HTR-8/SVneo (cell line): ENCODE measurements around the gene ZNF585A.
A peak's percentile ranks its signal among the peaks of the same experiment; 100 is the strongest.
"Not testable (repeated sequence)": the region's sequence is repeated elsewhere in the genome, so short reads cannot be mapped to it uniquely, and the experiment has no call there.

Experiments used
- DNase-seq: peaks from one replicate; pipeline ENCODE4 v3.0.0; 2011; ENCODE audit warnings: low spot score, mixed read lengths; ENCODE audit not compliant: insufficient read length
- FAIRE-seq: peaks from 2 replicates; lab custom pipeline; 2011; peaks lifted over from hg19 to GRCh38; lab: Jason Lieb, UNC

ZNF585A gene

DNA sequence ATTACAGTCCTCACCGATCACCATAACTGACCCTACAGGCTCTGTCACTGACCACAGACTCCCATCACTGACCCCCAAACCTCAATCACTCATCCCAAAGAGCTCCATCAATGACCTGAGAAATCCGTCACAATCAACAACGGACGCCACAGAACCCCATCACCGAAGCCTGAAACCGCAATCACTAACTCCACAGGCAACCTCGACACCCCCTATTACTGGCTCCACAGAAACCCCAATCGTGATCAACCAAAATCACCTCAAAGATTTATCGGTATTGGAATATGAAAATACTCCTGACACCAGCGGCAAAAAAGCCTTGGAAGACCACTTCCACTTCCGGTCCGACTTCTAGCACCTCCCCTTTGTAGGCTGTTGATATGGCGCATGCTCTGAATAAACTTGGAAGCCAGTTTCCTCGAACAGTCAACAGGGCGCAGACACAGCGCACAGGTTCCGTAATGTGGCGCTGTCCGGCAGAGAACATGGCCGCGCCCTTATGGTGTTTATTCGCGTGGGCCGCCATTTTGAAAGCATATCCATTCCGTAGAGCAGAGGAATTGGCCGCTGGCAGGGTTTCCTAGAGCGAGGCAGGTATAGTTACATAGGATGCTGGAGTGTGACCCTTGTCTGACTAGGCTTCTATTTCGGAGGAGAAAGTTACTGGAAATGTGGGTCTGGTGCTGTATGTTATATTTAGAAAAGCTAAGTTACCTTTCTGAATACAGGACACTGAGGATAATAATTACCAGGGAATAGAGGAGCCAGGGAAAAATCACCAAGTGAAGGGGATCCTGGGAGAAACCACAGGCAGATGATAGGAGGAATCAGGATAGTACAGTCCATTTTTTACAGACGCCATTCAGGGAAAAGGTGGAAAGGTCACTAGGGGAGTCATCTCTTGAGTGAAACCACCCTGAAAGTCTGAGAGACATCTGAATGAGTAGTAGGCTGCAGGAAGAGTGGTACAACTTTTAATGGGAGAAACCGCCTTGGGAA lies at the start of gene ZNF585A:
Gene ZNF585A (minus strand): TSS at position 328 of the 999 bp plus-strand sequence. CDS start 2,785 bp downstream, outside the sequence.
- FAIRE-seq, result peak; percentile 96
- DNase-seq, result peak; percentile 84

DNA sequence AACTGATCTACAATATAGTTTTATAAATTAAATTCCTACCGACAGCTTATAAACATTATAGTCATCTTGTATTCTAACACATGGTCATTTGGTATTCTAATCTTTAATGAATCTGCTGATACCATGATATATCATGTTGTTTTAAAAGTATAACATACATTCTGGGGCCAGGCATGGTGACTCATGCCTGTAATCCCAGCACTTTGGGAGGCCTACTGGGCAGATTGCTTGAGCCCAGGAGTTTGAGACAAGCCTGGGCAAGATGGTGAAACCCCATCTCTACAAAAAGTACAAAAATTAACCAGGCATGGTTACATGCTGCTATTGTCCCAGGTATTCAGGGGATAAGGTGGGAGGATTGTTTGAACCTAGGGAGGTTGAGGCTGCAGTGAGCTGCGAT lies 48.6 kb upstream of the ZNF585A start:
- FAIRE-seq, result no peak
- no peak for DNase-seq

DNA sequence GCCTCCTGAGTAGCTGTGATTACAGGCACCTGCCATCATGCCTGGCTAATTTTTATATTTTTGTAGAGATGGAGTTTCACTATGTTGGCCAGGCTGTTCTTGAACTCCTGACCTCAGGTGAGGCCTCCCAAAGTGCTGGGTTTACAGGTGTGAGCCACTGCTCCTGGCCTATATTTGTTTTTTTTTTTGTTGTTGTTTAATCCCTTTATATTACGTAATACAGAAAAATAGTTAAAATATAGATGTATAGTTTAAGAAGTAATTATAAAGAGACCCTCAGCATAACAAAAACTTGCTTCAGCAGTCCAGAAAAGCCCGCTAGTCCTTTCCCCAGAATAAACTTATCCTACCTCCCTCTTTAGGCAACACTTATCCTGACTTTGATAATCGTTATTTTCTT lies 47.9 kb upstream of the ZNF585A start:
- DNase-seq (no peak), FAIRE-seq (no peak)

DNA sequence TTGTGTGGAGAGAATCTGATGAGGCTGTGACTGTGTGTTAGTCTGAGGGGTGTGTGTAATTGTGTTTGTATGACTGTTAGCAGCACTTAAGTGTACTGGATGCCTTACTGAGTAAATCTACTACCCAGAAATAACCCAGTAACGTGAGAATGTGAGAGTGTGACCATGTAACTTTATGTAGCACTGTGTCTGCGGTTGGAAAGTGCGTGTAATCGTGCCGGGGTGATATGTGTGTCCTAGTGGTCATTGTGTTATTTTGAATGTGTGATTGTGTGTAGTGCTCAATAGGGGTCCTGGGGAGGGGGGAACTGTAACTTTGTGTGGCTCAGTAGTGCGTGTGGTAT lies 46.1 kb upstream of the ZNF585A start:
- DNase-seq (no peak), FAIRE-seq (peak; percentile 20)

DNA sequence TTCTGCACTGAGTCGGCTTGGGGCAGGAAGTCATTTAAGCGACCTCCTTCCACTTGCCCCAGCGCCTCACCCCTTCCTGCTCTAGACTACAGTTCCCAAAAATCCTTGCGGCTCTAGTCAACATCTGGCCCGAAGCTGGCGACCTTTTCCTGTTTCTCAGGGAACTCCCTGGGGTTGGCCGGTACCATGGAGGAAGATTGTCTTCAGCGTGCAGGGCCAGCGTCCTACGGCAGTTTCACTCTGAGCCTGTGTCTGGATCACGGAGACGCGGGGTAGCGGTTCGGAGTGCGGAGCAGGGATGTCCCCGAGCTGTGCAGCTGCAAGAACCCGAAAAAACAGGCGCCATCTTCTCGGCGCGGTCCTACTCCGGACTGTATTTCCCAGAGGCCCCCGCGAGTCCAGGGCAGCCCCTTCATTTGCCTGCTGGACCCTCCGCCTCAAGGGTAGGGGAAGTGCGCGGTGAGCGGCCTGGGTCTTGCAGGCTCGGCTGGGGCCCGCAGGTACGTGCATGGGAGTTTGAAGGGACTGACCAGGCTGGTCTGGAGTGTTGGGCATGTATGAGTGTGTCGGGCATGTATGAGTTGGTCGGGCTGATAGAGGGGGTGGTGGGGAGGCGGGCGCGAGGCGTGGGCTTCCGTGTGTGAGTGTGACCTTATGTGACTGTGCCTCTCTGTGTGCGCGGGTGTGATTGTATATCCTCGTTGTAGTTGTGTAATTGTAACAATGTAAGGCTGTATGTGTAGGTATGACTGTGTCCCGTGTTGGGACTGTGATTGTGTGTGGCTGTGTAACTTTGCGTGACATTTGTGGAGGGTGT lies 45.5 kb upstream of the ZNF585A start, which contains the start of gene ZNF383:
Gene ZNF383 (plus strand): TSS at position 440 of the 817 bp plus-strand sequence. CDS start 12,240 bp downstream, outside the sequence.
- peak; percentile 87 for DNase-seq
- peak; percentile 69 for FAIRE-seq

DNA sequence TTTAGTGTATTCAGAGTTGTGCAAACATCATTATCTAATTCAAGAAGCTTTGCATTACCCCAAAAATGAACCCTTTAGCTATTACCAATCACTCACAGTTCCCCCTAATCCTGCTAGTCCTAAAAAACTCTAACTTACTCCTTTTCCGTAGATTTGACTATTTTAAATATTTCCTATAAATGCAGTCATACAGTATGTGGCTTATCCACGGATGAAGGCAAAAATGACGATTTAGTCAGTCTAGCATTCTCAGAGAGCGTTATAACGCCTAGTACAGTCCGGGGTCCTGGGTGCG lies 44.9 kb upstream of the ZNF585A start:
- DNase-seq (no peak), FAIRE-seq (no peak)

DNA sequence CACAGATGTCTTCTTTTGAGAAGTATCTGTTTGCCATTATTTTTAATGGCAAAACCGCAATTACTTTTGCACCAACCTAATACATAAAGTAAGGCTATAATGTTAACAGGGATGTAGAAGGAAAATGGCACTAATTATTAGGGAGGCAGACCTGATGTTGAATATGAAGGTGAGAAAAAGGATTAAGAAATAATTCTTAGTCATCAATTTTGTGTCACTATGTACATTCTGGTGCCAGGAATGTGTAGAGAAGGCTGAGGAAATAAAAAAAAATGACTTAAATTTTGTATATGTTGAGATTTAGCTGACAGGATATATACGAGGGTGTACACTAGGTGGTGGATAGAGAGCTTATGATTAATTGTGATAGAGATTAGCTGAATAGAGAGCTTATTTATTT lies 25.3 kb upstream of the ZNF585A start:
- FAIRE-seq (no peak), DNase-seq (no peak)

DNA sequence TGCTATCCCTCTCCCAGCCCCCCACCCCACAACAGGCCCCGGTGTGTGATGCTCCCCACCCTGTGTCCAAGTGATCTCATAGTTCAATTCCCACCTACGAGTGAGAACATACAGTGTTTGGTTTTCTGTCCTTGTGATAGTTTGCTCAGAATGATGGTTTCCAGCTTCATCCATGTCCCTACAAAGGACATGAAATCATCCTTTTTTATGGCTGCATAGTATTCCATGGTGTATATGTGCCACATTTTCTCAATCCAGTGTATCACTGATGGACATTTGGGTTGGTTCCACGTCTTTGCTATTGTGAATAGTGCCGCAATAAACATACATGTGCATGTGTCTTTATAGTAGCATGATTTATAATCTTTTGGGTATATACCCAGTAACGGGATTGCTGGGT lies 24.6 kb upstream of the ZNF585A start:
- FAIRE-seq, DNase-seq: not testable (repeated sequence)

DNA sequence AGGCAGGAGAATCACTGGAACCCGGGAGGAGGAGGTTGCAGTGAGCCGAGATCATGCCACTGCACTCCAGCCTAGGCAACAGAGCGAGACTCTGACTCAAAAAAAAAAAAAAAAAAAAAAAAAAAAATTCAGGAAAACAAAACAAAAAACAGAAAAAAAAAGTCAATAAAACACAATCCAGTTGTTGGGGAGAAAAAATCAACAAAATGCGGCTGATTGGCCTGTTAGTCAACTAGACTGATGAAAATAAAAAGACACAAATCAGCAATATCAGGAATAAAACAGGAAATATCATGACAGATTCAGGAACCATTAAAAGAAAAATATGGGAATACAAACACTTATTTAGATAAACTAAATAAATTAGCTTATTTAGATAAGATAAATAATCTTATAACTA lies 22.8 kb upstream of the ZNF585A start:
- DNase-seq, FAIRE-seq: not testable (repeated sequence)

DNA sequence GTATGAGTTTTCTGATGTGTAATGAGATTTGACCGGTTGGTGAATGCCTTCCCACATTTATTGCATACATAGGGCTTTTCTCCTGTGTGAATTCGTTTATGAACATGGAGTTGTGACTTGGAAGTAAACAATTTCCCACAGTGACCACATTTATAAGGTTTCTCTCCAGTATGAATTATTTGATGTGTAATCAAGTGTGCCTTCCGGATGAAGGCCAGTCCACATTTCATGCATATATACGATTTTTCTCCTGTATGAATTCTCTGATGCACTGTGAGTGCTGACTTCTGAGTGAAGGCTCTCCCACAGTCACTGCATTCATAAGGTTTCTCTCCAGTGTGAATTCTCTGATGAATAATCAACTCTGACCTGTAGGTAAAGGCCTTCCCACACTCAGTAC lies 13.6 kb upstream of the ZNF585A start:
- not testable (repeated sequence) for FAIRE-seq, DNase-seq

DNA sequence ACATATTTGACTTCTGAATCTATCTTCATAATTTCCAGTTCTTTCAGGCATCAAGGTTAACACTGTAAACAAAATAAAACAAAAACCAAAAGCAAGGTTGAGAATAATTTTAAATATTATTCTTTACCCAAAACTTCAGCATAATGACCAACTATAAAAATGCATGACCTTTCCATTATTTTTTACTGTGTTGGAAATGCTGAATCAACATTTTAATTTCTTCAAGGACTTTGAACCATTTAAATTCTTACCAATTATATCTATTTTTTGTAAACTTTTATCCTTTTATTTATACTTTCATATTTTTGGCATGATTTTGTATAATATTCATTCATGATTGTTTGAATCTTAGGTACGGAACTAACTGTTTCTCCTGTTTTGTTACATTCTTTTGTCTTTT lies 6.9 kb downstream of the ZNF585A start:
- DNase-seq (no peak), FAIRE-seq (no peak)

DNA sequence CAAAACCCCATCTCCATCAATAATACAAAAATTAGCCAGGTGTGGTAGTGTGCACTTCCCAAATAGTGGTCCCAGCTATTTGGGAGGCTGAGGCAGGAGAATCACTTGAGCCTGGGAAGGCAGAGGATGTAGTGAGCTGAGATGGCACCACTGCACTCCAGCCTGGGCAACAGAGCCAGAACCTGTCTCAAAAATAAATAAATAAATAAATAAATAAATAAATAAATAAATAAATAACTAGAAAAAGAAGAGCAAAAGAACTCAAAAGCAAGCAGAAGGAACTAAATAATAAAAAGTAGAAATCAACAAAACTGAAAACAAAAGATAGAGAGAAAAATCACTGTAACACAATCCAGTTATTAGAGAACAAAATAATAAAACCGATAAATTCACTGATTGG lies 12.3 kb downstream of the ZNF585A start:
- no peak for FAIRE-seq
- DNase-seq, result no peak

DNA sequence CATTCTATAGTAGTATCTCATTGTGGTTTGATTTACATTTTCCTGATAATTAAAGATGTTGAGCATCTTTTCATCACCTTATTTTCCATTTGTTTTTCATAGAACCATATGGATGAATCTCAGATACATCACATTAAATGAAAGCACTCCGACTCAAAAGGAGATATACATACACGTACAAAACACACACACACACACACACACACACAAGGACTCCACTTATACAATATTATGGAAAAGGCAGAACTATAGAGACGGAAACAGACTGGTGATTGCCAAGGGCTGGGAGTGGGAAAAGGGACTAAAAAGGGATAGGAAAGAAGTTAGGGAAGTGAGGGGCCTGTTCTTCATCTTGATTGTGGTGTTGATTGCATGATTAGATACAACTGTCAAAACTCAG lies 24.3 kb downstream of the ZNF585A start:
- FAIRE-seq (no peak), DNase-seq (no peak)

DNA sequence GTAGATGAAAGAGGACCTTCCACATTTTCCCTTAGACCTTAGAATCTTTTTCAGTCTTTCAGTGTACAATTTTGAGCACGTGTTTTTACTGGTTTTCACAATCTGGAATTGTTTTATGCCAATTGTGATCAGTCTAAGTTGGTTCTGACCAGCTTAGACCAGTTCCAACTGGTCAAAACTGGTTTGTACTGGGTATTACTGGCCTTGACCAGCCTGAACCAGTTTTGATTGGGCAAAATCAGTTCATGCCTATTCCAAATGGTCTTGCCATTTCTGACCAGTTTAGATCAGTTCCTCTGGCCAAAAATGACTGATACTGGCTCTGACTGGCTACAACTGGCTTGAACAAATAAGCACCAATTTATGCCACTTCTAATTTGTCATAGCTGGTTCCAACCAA lies 36.4 kb downstream of the ZNF585A start:
- FAIRE-seq, result no peak
- DNase-seq, result no peak

DNA sequence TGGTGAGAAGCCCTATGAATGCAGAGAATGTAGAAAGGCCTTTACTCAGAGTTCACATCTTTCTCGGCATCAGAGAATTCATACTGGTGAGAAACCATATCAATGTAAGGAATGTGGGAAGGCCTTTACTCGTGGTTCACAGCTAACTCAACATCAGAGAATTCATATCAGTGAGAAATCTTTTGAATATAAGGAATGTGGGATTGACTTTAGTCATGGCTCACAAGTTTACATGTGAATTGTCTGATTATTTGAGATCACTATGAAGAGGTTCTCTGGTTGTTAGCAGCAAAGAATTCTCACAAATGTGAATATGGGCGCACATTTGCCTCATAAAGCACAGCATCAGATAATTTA lies 43.7 kb downstream of the ZNF585A start:
- DNase-seq, result no peak
- FAIRE-seq, result no peak

DNA sequence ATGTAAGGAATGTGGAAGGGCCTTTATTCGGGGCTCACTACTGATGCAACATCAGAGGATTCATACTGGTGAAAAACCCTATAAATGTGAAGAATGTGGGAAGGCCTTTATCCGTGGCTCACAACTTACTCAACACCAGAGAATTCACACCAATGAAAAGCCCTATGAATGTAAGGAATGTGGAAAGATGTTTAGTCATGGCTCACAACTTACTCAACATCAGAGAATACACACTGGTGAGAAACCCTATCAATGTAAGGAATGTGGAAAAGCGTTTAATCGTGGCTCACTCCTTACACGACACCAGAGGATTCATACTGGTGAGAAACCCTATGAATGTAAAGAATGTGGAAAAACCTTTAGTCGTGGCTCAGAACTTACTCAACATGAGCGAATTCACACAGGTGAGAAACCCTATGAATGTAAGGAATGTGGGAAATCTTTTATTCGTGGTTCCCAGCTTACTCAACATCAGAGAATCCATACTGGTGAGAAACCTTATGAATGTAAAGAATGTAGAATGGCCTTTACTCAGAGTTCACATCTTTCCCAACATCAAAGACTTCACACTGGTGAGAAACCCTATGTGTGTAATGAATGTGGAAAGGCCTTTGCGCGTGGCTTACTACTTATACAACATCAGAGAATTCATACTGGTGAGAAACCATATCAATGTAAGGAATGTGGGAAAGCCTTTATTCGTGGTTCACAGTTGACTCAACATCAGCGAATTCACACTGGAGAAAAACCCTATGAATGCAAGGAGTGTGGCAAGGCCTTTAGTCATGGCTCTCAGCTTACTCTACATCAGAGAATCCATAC lies 44.3 kb downstream of the ZNF585A start:
- DNase-seq, result no peak
- no peak for FAIRE-seq

DNA sequence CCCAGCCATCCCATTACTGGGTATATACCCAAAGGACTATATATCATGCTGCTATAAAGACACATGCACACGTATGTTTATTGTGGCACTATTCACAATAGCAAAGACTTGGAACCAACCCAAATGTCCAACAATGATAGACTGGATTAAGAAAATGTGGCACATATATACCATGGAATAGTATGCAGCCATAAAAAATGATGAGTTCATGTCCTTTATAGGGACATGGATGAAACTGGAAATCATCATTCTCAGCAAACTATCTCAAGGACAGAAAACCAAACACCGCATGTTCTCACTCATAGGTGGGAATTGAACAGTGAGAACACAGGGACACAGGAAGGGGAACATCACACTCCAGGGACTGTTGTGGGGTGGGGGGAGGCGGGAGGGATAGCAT lies 50.4 kb downstream of the ZNF585A start:
- DNase-seq, FAIRE-seq: not testable (repeated sequence)

DNA sequence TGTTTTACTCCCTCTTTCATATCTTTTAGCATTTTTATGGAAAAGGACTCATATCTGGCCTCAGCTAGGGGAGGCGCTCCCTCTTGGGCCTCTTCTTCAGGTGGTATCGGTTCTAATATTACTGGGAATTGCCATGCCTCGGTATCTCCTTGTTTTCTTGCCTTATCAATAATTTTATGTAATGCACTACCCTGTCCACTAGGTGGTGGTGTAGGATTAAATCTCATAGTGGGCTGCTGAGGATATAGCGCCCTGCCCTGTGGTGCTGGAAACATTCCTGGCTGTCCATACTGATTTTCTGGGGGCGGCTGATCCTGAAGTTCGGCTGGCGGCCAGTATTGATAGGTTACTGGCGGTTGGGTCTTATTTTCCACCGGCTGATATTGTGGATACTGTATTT lies 58.5 kb downstream of the ZNF585A start:
- FAIRE-seq (no peak), DNase-seq (no peak)

DNA sequence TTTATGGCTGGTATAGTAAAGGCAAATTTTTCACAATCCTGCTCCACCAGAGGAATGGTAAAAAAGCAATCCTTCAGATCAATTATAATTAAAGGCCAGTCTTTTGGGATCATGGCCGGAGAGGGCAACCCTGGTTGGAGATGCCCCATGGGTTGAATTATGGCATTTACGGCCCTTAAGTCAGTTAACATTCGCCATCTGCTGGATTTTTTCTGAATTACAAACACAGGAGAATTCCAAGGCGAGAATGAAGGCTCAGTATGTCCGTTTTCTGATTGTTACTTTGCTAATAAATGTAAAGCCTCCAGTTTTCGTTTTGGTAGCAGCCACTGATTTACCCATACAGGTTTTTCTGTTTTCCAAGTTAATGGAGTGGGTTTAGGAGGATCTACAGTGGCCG lies 60.7 kb downstream of the ZNF585A start:
- DNase-seq, FAIRE-seq: not testable (repeated sequence)

DNA sequence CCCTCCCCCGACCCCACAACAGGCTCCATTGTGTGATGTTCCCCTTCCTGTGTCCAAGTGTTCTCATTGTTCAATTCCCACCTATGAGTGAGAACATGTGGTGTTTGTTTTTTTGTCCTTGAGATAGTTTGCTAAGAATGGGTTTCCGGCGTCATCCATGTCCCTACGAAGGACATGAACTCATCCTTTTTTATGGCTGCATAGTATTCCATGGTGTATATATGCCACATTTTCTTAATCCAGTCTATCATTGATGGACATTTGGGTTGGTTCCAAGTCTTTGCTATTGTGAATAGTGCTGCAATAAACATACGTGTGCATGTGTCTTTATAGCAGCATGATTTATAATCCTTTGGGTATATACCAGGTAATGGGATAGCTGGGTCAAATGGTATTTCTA lies 68.4 kb downstream of the ZNF585A start:
- FAIRE-seq, DNase-seq: not testable (repeated sequence)
